DOHH2 (cell line): Measurements from ENCODE around the gene RIMBP2.

ENCODE experiments used
- H3F3A ChIP-seq: fragments of 200-600 bp; sonication (generic), shearing (Covaris generic); 2 replicates; pipeline ENCODE4 v1.6.0; 2016; ENCODE audit warnings: antibody characterized with exemption, mild to moderate bottlenecking; ENCODE audit not compliant: control insufficient read depth, insufficient read depth
- H3K27ac ChIP-seq: fragments of 200-600 bp; sonication (generic); 2 replicates; pipeline ENCODE4 v1.5.1; 2014; ENCODE audit warnings: low read depth, mild to moderate bottlenecking, low read length, moderate library complexity
- H3K27me3 ChIP-seq: fragments of 200-600 bp; sonication (generic); 2 replicates; pipeline ENCODE4 v1.6.1; 2014; ENCODE audit warnings: mild to moderate bottlenecking, low read length, mixed read lengths; ENCODE audit not compliant: control insufficient read depth
- H3K36me3 ChIP-seq: fragments of 200-600 bp; sonication (generic); 2 replicates; pipeline ENCODE4 v1.6.1; 2014; ENCODE audit warnings: mild to moderate bottlenecking, low read length, moderate library complexity, mixed read lengths; ENCODE audit not compliant: control insufficient read depth
- H3K4me1 ChIP-seq: fragments of 200-600 bp; sonication (generic); 2 replicates; pipeline ENCODE4 v1.6.1; 2014; ENCODE audit warnings: mild to moderate bottlenecking, low read length, mixed read lengths; ENCODE audit not compliant: control insufficient read depth
- H3K4me2 ChIP-seq: fragments of 200-600 bp; sonication (generic); 2 replicates; pipeline ENCODE4 v1.6.0; 2014; ENCODE audit warnings: mild to moderate bottlenecking, low read length, moderate library complexity
- H3K4me3 ChIP-seq: fragments of 200-600 bp; sonication (generic); 2 replicates; pipeline ENCODE4 v1.5.1; 2014; ENCODE audit warnings: mild to moderate bottlenecking, low read length, mixed read lengths
- H3K79me2 ChIP-seq: fragments of 200-600 bp; sonication (generic); 2 replicates; pipeline ENCODE4 v1.6.1; 2014; ENCODE audit warnings: mild to moderate bottlenecking, low read length, mixed read lengths; ENCODE audit not compliant: control insufficient read depth
- H3K9me2 ChIP-seq: fragments of 200-600 bp; sonication (generic); replicated peaks from 2 replicates; pipeline ENCODE4 v1.6.1; 2014; ENCODE audit warnings: mild to moderate bottlenecking, low read length, mixed read lengths; ENCODE audit not compliant: control insufficient read depth
- H3K9me3 ChIP-seq: fragments of 200-600 bp; sonication (generic); 2 replicates; pipeline ENCODE4 v1.6.1; 2014; ENCODE audit warnings: antibody characterized with exemption, low read length, mixed read lengths; ENCODE audit not compliant: control insufficient read depth, insufficient read depth
- H4K20me1 ChIP-seq: fragments of 200-600 bp; sonication (generic); 2 replicates; pipeline ENCODE4 v1.6.0; 2014; ENCODE audit warnings: low read depth, mild to moderate bottlenecking, antibody characterized with exemption, low read length, moderate library complexity; ENCODE audit not compliant: control insufficient read depth, insufficient read depth
- CTCF ChIP-seq: fragments of 200-600 bp; sonication (generic); IDR thresholded peaks from one replicate; pipeline ENCODE4 v1.5.1; 2014; ENCODE audit warnings: antibody characterized with exemption, mild to moderate bottlenecking, low read depth, low read length; ENCODE audit not compliant: poor library complexity, severe bottlenecking
- EZH2phosphoT487 ChIP-seq: fragments of 200-600 bp; sonication (generic); IDR thresholded peaks from 2 replicates; pipeline ENCODE4 v1.6.1; 2017; ENCODE audit warnings: borderline replicate concordance, mild to moderate bottlenecking, antibody characterized with exemption, low read length, moderate library complexity, mixed read lengths

The RIMBP2 gene

GRCh38 chr12:130446846-130447654 lies 269.0 kb downstream of the RIMBP2 start:
- Histone ChIP-seq H3K4me3 (no peak overlapping the region), H3K4me1 (no peaks in the 10 kb centered on the region), H3K4me2 (no peak overlapping the region), H4K20me1 (no peaks in the 10 kb centered on the region), H3K9me3 (no peaks in the 10 kb centered on the region), H3F3A (no peaks in the 10 kb centered on the region), H3K27me3 (no peaks in the 10 kb centered on the region), H3K79me2 (no peaks in the 10 kb centered on the region), H3K27ac (no peak overlapping the region), H3K9me2 (no peaks in the 10 kb centered on the region), H3K36me3 (no peaks in the 10 kb centered on the region)
- TF ChIP-seq EZH2phosphoT487 (no peak), CTCF (no peak)

- no peaks in the 10 kb centered on the region for H3K9me2 ChIP-seq
- H3K79me2 ChIP-seq = no peaks in the 10 kb centered on the region
- no peaks in the 10 kb centered on the region for H3K36me3 ChIP-seq
- no peaks in the 10 kb centered on the region for H3F3A ChIP-seq
- no peaks in the 10 kb centered on the region for H4K20me1 ChIP-seq
- no peak overlapping the region for H3K4me2 ChIP-seq
- TF ChIP-seq CTCF (no peak), EZH2phosphoT487 (no peak)
- no peak overlapping the region for H3K4me3 ChIP-seq
- H3K4me1 ChIP-seq = no peaks in the 10 kb centered on the region
- no peaks in the 10 kb centered on the region for H3K27me3 ChIP-seq
- H3K9me3 ChIP-seq = no peaks in the 10 kb centered on the region; the same call in 1 of the 2 replicates
- H3K27ac ChIP-seq = no peak overlapping the region
Observed at GRCh38 chr12:130444986-130445385, 271.1 kb downstream of the RIMBP2 start.

GRCh38 chr12:130444061-130444460 lies 272.0 kb downstream of the RIMBP2 start:
- no peak overlapping the region for H3K27ac ChIP-seq
- H3K9me2 ChIP-seq = no peaks in the 10 kb centered on the region
- no peak overlapping the region for H3K4me3 ChIP-seq
- TF ChIP-seq CTCF (no peak), EZH2phosphoT487 (no peak)
- H3K79me2 ChIP-seq = no peaks in the 10 kb centered on the region
- no peaks in the 10 kb centered on the region; the same call in 1 of the 2 replicates for H3K9me3 ChIP-seq
- no peaks in the 10 kb centered on the region for H4K20me1 ChIP-seq
- H3K4me1 ChIP-seq = no peaks in the 10 kb centered on the region
- no peaks in the 10 kb centered on the region for H3K27me3 ChIP-seq
- no peaks in the 10 kb centered on the region for H3K36me3 ChIP-seq
- H3K4me2 ChIP-seq = no peak overlapping the region
- no peaks in the 10 kb centered on the region for H3F3A ChIP-seq
